HFFc6 (cell line): Measurements from ENCODE around the gene PPIP5K1. TPM values are rescaled to one million over a fixed set of nuclear protein-coding genes. Genes with fewer than 3 reads are reported as not detected.

Experiments
- DNase-seq: peaks from one replicate; pipeline ENCODE4 v3.0.0-alpha.2; 2018
- H3K27ac Mint-ChIP-seq: 2 replicates; pipeline ENCODE4 v1.8.0; 2020; ENCODE audit warnings: mild to moderate bottlenecking, mixed read lengths
- H3K27me3 Mint-ChIP-seq: 2 replicates; pipeline ENCODE4 v1.8.0; 2021; ENCODE audit warnings: mild to moderate bottlenecking, moderate library complexity, mixed read lengths; ENCODE audit not compliant: insufficient read depth
- H3K36me3 Mint-ChIP-seq: 2 replicates; pipeline ENCODE4 v1.8.0; 2021; ENCODE audit warnings: low read depth, mixed read lengths
- H3K4me1 Mint-ChIP-seq: 2 replicates; pipeline ENCODE4 v1.8.0; 2020; ENCODE audit warnings: low read depth, mixed read lengths
- H3K4me3 Mint-ChIP-seq: 2 replicates; pipeline ENCODE4 v1.8.0; 2020; ENCODE audit warnings: mild to moderate bottlenecking, moderate library complexity, mixed read lengths
- H3K9me3 Mint-ChIP-seq: 2 replicates; pipeline ENCODE4 v1.8.0; 2020; ENCODE audit warnings: mild to moderate bottlenecking, mixed read lengths
- total RNA-seq, 6 experiments: library from RNA; stranded (reverse); fragmentation: NEBNext Ultra II Directional; extraction: Animal tissue kit (Norgen Biotek cat#: 25700); gene quantifications; 2 replicates in 1 of 6; 3 replicates in 5 of 6; pipeline ENCODE4 v1.2.3, GENCODE V29; 2021
- TF ChIP-seq, protein P1 (sequence below): fragments of 200-600 bp; sonication (generic); IDR thresholded peaks from 2 replicates; pipeline ENCODE4 v1.5.0; 2021; ENCODE audit warnings: antibody characterized with exemption, mild to moderate bottlenecking

PPIP5K1 gene
- total RNA-seq, 6 experiments from 2014 or later = 16.3 to 23.3 (median 20.1) TPM

DNA sequence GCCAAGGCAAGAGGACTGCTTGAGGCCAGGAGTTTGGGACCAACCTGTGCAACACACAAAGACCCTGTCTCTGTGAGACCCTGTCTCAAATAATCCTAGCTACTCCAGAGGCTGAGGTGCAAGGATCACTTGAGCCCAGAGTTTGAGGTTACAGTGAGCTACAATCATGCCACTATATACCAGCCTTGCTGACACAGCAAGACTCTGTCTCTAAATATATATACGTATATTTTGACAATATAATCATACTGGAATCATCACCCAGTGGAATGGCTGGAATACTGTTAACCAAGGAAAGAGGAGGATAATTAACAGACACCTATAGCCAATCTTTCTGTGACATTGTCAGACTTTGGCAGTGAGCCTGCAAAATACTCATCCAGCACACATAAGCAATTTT, 81.6 kb downstream of the PPIP5K1 start:
- no peak for DNase-seq
- no peak overlapping the region for H3K4me3 Mint-ChIP-seq
- peak overlapping the region; percentile 97 for H3K27ac Mint-ChIP-seq
- H3K27me3 Mint-ChIP-seq = no peaks in the 10 kb centered on the region
- no peaks in the 10 kb centered on the region for H3K9me3 Mint-ChIP-seq
- H3K4me1 Mint-ChIP-seq = peaks cover 71% of the 10 kb centered on the region
- TF ChIP-seq, protein P1, sequence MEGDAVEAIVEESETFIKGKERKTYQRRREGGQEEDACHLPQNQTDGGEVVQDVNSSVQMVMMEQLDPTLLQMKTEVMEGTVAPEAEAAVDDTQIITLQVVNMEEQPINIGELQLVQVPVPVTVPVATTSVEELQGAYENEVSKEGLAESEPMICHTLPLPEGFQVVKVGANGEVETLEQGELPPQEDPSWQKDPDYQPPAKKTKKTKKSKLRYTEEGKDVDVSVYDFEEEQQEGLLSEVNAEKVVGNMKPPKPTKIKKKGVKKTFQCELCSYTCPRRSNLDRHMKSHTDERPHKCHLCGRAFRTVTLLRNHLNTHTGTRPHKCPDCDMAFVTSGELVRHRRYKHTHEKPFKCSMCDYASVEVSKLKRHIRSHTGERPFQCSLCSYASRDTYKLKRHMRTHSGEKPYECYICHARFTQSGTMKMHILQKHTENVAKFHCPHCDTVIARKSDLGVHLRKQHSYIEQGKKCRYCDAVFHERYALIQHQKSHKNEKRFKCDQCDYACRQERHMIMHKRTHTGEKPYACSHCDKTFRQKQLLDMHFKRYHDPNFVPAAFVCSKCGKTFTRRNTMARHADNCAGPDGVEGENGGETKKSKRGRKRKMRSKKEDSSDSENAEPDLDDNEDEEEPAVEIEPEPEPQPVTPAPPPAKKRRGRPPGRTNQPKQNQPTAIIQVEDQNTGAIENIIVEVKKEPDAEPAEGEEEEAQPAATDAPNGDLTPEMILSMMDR = no peak
- H3K36me3 Mint-ChIP-seq = no peaks in the 10 kb centered on the region

DNA sequence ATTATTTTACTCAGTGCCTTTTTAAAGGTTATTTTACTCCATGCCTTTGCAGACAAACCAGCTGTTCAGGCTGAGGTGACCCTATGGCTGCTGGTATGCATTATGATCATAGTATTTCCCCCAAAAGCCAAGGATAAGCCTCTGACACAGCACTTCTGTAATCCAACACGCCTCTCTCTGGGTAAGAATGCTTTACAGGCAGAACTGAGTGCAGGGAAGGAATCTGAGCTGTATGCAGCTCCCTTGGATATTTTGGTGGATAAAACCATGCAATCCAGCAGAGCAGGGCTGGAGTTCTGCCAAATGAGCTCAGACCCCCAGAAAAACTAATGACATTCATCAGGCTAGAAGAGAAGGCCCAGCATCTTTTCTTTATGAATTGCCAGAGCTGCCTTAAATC, 84.3 kb downstream of the PPIP5K1 start:
- Mint-ChIP-seq H3K36me3 (no peaks in the 10 kb centered on the region), H3K4me3 (no peak overlapping the region), H3K9me3 (no peaks in the 10 kb centered on the region), H3K4me1 (peaks cover 46% of the 10 kb centered on the region), H3K27ac (peak overlapping the region; percentile 61), H3K27me3 (no peaks in the 10 kb centered on the region)
- TF ChIP-seq, protein P1 = no peak
- peak; percentile 69 for DNase-seq

DNA sequence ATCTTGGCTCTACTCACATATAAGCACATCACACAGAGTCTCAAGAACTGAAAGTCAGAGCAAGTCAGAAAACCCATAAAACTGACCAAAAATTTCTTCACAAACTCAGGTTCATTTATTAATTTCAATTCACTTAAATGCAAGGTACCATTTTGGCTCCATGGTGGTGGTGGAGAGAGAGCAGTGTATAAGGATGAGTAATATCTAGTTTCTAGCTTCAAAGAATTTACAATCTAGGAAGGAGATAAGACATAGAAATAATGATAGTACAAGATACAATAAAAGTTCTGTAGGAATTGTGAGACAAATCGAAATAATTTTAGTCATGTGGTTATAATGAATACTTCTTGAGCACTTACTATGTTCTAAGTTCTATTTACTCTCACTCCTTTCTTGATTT, 90.4 kb downstream of the PPIP5K1 start:
- DNase-seq = no peak
- Mint-ChIP-seq H3K4me3 (no peak overlapping the region), H3K9me3 (no peaks in the 10 kb centered on the region), H3K36me3 (no peaks in the 10 kb centered on the region), H3K27me3 (no peaks in the 10 kb centered on the region; the same call in 1 of the 2 replicates), H3K4me1 (0 out of 2 replicates have a peak, but pooled peaks cover 4% of the 10 kb centered on the region), H3K27ac (no peak overlapping the region)
- TF ChIP-seq, protein P1 = no peak

DNA sequence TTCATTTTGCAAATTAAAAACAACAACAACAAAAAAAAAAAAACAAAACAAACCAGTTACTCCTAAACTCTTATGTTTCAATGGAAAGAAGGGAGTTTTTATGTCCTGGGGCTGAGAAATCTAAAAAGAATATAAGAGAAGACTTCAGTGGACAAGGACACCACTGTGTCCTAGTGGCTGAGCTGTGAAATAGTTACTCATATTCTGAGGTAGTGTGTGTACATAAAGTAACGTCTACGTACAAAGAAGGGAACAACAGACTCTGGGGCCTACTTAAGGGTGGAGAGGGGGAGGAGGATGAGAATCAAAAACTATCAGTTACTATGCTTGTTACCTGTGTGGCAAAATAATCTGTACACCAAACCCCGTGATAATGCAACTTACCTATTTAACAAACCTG, 91.0 kb downstream of the PPIP5K1 start:
- Mint-ChIP-seq H3K4me1 (peaks cover under 1% of the 10 kb centered on the region), H3K9me3 (no peaks in the 10 kb centered on the region), H3K4me3 (no peak overlapping the region), H3K27me3 (no peaks in the 10 kb centered on the region; the same call in 1 of the 2 replicates), H3K27ac (no peak overlapping the region), H3K36me3 (no peaks in the 10 kb centered on the region)
- TF ChIP-seq, protein P1 = no peak
- no peak for DNase-seq

DNA sequence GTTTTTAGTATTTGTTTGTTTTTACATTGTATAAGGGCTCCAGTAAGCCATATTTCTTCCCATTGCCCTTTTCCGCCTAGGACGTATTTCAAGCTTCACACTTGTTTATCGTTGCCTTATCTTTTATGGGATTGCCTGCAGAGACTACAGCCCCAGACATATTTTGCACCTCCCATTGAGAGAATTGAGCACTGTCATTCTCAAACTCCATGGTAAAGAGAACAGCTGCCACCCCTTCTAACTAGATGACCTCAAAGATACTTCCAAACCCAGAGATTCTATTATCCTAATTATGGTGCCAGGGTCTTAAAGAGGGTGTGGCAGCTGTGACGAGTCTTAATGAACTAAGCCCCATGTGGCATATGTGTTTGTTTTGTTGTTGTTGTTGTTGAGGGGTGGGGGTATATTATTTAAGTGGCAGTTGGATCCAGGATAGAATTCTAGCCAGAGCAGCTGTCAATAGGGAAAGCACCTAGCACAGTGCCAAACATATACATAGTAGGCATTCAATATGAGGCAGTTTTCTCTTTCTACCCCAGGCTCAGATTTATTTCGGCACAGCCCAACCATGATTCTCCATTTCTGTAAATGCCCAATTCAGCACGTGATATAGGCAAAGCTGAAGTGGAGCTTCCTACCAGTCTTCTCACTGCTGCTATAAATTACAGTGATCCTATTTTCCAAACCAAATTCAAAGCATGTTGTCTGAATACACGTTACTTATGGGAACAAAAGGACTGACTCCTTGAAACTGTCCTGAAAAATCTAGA, 96.1 kb downstream of the PPIP5K1 start:
- peak overlapping the region; percentile 94 for H3K27ac Mint-ChIP-seq
- TF ChIP-seq, protein P1 = no peak

More for the DNA sequence above, 96.1 kb downstream of the PPIP5K1 start:
- H3K36me3 Mint-ChIP-seq = peaks cover 13% of the 10 kb centered on the region
- DNase-seq = no peak
- H3K9me3 Mint-ChIP-seq = no peaks in the 10 kb centered on the region
- no peaks in the 10 kb centered on the region; the same call in 1 of the 2 replicates for H3K27me3 Mint-ChIP-seq
- peak overlapping the region; percentile 94 for H3K4me3 Mint-ChIP-seq
- H3K4me1 Mint-ChIP-seq = peaks cover 26% of the 10 kb centered on the region
